Activated T-helper 17 cell treated with anti-CD3 and anti-CD28 coated beads, Interleukin-2, amount 50 U/mL, for 72 hours (primary cell): Measurements from ENCODE around the gene FBXO7. TPM values are rescaled to one million over a fixed set of nuclear protein-coding genes. Genes with fewer than 3 reads are reported as not detected.

Experiments used
- ATAC-seq: fragments of 150-1000 bp; cut with Tn5 transposase; replicated peaks from 2 replicates; pipeline ENCODE4 v1.10.0; 2021; ENCODE audit warnings: mild to moderate bottlenecking, moderate library complexity
- H3K27ac Mint-ChIP-seq: one replicate; pipeline ENCODE4 v1.8.0; 2022; ENCODE audit warnings: mixed read lengths
- H3K27me3 Mint-ChIP-seq: one replicate; pipeline ENCODE4 v1.8.0; 2022; ENCODE audit warnings: mixed read lengths
- H3K36me3 Mint-ChIP-seq: one replicate; pipeline ENCODE4 v1.8.0; 2022; ENCODE audit warnings: low read depth, mild to moderate bottlenecking, mixed read lengths
- H3K4me1 Mint-ChIP-seq: one replicate; pipeline ENCODE4 v1.8.0; 2022; ENCODE audit warnings: mixed read lengths
- H3K4me3 Mint-ChIP-seq: one replicate; pipeline ENCODE4 v1.8.0; 2022; ENCODE audit warnings: mild to moderate bottlenecking, mixed read lengths
- H3K9me3 Mint-ChIP-seq: one replicate; pipeline ENCODE4 v1.8.0; 2022; ENCODE audit warnings: mixed read lengths
- total RNA-seq, 2 donors: library from RNA; stranded (reverse); gene quantifications; one replicate each; pipeline ENCODE4 v1.2.3, GENCODE V29; 2022

Gene FBXO7
- total RNA-seq, 2 donors from 2014 or later: 76.4 to 79.8 TPM

DNA sequence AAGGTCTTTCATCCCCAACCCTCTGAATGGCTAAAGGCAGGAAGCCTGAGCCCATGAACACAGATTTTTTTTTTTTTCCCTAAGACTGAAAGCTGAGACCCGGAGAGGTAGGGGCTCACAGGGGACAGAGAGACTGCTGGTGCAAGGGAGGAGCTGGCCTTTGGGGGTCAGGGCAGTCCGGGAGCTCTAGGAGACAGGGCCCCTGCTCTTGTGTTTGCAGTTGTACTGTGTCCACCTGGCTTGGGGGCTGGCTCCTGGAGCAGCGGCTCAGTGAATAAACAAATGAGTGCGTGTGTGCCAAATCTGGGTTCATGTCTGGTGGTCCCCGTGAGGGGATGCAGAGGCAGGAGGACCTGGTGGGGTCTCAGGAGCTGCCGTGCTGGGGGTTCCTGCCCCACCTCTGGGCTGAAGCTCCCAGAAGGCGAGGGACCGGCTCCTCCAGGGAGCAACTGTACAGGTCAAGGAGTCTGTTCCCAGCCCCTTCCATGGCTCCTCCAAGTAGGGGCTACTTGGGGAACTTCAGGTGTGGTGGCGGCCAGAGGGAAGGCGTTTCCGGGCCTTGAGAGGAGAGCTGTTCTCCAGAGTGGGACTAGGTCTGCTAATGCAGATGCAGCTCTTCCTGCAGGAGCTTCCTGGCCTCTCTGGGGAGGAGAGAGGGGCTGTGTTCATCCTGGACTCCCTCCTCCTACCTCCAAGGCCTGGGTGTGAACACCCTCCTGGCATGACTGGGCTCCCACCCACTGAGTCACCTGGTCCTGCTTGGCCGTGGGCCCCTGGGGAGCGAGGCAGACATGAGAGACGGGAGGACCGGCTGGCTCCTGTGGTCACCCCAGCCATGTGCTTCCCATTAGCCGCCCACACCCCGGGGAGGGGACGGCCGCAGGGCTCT lies 57.6 kb downstream of the FBXO7 start:
- no peaks in the 10 kb centered on the region for H3K36me3 Mint-ChIP-seq
- peaks cover 16% of the 10 kb centered on the region for H3K27me3 Mint-ChIP-seq
- no peaks in the 10 kb centered on the region for H3K9me3 Mint-ChIP-seq
- H3K4me1 Mint-ChIP-seq: no peaks in the 10 kb centered on the region
- ATAC-seq: no peak
- H3K27ac Mint-ChIP-seq: no peak overlapping the region
- no peak overlapping the region for H3K4me3 Mint-ChIP-seq

DNA sequence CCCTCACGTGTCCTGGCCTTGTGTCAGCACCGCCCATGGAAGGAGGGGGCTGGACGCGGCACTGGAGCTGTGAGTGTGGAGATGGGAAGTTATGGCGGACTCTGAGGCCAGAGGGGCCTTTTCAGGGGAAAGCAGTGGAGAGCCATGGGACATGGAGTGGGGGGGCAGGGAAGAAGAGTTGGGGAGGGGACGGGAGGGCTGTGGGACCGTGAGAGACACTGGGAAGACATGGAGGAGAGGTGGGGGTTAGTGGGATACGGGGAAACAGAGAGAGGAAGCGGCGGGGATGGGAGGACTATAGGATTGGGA lies 58.2 kb downstream of the FBXO7 start:
- ATAC-seq: no peak

DNA sequence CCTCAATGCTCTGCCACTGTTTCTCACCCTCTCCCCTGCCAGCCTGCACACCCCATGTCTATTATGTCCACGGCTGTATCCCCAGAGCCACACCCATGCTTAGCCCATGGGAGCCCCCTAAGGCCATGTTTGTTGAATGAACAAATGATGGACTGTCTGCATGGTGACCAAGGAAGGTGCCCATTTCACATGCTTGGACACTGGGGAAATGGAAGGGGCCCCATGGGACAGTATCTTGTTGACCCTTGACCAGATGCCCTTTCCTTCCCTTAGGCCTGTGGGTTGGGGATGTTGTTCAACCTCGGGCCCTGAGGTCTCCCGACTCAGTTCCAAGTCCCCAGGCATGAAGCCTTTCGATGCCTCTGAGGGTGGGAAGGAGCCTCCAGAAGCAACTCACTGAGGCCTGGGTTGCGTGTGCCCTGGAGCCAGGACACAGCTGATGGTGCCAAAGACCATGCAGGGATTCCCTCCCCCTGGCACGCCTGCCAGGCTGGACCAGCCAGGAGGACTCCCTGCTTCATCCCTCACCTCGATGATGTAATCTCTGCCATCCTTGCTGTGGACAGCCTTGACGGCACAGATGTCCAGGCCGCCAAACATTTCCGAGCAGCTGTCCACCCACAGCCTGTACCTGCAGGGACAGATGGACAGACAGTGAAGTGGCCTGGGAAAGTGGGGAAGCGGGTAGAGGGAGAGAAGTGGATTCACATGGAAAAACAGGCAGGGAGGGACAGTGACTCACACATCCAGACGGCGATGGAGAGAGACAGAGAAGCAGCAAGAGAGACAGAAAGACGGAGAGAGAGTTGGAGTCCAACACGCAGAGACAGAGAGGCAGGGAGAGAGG lies 58.9 kb downstream of the FBXO7 start:
- Mint-ChIP-seq H3K27ac (no peak overlapping the region), H3K4me3 (no peak overlapping the region), H3K9me3 (no peaks in the 10 kb centered on the region), H3K27me3 (peaks cover 17% of the 10 kb centered on the region), H3K36me3 (no peaks in the 10 kb centered on the region), H3K4me1 (no peaks in the 10 kb centered on the region)
- no peak for ATAC-seq

More for the DNA sequence above, 58.2 kb downstream of the FBXO7 start:
- no peaks in the 10 kb centered on the region for H3K36me3 Mint-ChIP-seq
- H3K27ac Mint-ChIP-seq: no peak overlapping the region
- H3K4me1 Mint-ChIP-seq: no peaks in the 10 kb centered on the region
- no peaks in the 10 kb centered on the region for H3K9me3 Mint-ChIP-seq
- no peak overlapping the region for H3K4me3 Mint-ChIP-seq
- peaks cover 16% of the 10 kb centered on the region for H3K27me3 Mint-ChIP-seq

DNA sequence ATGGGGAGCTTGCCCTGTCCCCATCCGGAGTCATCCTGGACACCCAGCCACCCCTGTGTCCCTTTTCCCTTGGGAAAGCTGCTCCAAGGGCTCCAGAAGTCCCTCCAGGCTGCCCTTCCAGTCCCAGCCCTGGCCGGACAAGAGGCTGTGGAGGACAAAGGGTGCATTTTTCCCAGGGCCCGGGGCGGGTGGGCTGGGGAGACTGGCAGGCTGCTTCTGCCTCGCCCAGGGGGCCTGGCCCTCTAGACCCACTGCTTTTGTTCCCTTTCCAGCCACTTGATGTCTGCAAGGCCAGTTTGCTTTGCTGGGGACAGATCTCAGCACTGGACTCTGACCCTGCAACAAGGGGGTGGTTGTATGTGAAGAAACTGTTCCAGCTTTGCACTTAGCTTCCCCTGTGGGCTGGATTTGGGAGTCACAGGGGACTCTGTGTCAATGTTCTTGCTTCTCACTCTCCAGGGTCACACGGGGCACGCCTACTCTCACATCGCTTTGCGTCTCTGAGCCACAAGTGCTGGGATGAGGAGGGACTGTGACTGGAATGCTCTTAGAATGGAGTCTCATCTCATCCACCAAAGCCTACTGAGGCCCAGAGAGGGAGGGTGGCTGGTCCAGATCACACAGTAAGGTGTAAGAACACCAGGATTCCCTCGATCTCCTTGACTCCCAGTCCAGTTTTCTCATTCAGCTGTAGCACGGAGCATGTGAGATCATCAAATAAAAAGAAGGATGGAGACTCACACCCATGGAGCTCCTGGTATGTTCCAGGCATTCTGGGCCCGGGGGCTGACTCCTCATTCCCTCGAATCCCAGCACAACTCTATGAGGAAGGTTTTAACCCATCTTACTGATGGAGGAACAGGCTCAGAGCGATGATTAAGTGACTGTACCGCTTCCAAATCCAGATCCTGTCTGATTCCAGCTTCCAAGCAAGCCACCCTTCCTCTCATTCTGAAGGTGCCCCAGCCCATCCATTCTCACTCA lies 59.9 kb downstream of the FBXO7 start:
- Mint-ChIP-seq H3K27me3 (peaks cover 21% of the 10 kb centered on the region), H3K9me3 (no peaks in the 10 kb centered on the region), H3K4me3 (no peak overlapping the region), H3K27ac (no peak overlapping the region), H3K36me3 (no peaks in the 10 kb centered on the region), H3K4me1 (no peaks in the 10 kb centered on the region)
- no peak for ATAC-seq

DNA sequence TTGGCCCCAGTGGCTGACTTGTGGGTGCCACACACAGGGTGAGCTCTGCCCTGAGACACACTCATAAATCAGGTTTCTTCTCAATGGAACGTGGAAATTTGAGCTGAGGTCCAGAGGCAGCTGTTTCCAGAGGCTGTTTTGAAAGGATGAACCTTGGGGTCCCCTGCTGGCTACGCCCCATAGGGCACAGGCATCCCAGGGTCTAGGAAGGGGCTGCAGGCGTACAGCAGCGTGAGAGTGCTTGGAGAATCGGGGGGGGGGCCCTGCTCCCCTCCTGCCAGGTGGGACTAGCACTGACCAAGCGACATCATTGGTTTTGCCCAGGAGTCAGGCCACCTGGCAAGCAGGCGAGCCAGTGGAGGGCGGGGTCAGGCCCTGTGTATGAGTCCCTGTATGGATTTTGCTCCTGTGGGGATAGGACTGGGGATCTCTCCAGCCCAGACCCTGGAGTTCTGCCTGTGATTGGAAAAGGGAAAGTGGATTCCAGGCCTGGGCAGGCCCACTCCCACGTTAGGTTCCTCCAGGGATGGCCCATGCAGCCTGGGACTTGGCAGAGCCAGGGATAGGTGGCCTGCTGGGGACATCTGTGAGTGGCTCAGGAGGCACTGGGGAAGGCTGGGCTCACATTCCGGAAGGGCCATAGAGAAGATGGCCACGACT lies 61.0 kb downstream of the FBXO7 start:
- Mint-ChIP-seq H3K27me3 (peaks cover 19% of the 10 kb centered on the region), H3K36me3 (no peaks in the 10 kb centered on the region), H3K9me3 (no peaks in the 10 kb centered on the region), H3K4me1 (no peaks in the 10 kb centered on the region), H3K4me3 (no peak overlapping the region), H3K27ac (no peak overlapping the region)
- ATAC-seq: no peak

DNA sequence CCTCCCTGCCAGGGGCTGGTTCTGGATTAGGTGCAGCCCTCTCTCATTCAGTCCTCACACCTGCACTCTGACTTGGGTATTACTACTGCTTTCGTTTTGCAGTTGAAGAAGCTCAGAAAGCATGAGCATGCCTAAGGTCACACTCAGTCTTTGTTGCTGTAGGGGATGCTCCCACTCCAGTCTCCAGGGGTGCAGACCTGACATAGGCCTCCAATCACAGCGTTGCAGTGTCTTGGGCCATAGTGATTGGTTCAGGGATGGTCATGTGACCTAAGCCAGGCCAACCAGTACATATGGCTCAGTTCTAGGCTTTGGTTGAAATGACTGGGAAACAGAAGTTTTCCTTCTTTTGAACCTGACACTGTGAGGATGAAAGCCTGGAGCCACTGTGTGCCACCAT lies 61.7 kb downstream of the FBXO7 start:
- Mint-ChIP-seq H3K9me3 (no peaks in the 10 kb centered on the region), H3K4me3 (no peak overlapping the region), H3K27me3 (peaks cover 19% of the 10 kb centered on the region), H3K4me1 (no peaks in the 10 kb centered on the region), H3K36me3 (no peaks in the 10 kb centered on the region), H3K27ac (no peak overlapping the region)
- no peak for ATAC-seq

DNA sequence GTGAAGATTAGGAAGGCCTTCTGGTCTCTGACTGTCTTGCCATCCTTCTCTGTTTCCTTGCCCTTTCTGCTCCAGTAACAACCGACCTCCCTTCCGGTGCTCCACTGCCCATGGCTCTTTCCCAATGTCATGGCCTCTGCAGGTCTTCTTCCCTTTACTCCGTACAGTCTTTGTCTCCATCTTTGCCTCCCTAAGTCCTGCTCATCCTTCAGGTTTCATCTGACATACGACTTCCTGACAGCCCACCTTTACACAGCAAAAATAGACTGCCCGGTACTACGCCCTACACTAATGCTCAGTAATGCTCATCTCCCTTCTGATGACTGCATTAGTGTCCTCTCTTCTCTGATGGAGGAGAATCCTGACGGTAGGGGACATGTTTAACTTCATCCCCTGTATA lies 63.9 kb downstream of the FBXO7 start:
- no peaks in the 10 kb centered on the region for H3K4me1 Mint-ChIP-seq
- no peak for ATAC-seq
- H3K4me3 Mint-ChIP-seq: no peak overlapping the region
- H3K9me3 Mint-ChIP-seq: no peaks in the 10 kb centered on the region
- H3K36me3 Mint-ChIP-seq: no peaks in the 10 kb centered on the region
- no peak overlapping the region for H3K27ac Mint-ChIP-seq
- peaks cover 21% of the 10 kb centered on the region for H3K27me3 Mint-ChIP-seq

DNA sequence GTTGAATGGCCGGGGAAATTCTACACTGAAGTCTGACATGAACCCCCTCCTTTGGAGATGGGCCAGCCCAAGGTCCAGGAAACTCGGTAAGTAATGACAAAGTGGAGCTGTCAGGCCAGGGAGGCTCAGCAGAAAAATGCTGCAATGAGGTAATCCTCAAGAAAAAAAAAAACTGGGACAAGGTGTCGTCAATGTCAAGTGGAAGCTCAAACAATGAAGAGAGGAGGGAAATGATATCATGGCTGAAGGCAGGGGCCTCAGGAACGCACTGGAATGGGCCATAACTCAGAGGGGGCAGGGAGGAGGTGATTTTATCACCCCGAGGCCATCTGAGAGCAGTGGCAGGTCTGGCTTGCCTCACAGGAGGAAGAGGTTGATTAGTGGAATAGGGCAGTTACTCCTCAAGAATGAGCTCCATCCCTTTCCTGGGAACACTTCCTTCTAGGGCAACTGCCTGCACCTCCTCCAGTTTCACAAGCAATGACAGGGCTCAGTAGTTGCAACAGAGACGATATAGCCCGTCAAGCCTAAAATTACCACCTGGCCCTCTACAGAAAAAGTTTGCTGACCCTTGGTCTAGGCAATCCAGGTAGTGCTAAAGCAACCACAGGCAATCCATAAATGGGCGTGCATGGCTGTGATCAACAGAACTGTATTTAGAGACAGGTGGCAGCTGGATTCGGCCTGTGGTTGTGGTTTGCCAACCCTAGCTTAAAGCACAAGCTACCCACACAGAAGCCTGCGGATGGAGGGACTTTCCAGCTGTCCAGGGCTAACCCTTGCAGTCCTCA lies 65.2 kb downstream of the FBXO7 start:
- Mint-ChIP-seq H3K4me3 (no peak overlapping the region), H3K27me3 (peaks cover 18% of the 10 kb centered on the region), H3K9me3 (no peaks in the 10 kb centered on the region), H3K36me3 (no peaks in the 10 kb centered on the region), H3K4me1 (no peaks in the 10 kb centered on the region), H3K27ac (no peak overlapping the region)
- ATAC-seq: no peak

DNA sequence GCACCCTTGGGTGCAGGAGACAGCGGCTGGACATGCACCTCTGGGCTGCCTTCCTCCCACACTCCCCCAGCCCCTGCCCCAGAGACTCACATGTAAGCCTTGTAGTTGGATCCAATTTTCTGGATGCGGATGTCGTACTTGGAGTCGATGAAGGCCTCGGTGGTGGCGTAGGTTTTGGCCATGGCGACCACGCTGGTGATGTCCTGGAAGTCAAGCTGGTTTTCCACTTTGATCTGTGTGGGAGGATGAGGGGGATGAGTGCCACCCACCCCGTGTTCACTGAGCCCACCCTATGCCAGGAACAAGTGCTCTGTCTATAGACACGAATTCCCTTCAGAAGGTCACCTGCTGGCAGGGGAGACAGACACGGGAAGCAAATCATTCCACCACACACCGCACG lies 66.9 kb downstream of the FBXO7 start:
- no peaks in the 10 kb centered on the region for H3K9me3 Mint-ChIP-seq
- H3K4me1 Mint-ChIP-seq: no peaks in the 10 kb centered on the region
- no peak overlapping the region for H3K4me3 Mint-ChIP-seq
- no peak overlapping the region for H3K27ac Mint-ChIP-seq
- H3K36me3 Mint-ChIP-seq: no peaks in the 10 kb centered on the region
- no peak for ATAC-seq
- peaks cover 24% of the 10 kb centered on the region for H3K27me3 Mint-ChIP-seq

DNA sequence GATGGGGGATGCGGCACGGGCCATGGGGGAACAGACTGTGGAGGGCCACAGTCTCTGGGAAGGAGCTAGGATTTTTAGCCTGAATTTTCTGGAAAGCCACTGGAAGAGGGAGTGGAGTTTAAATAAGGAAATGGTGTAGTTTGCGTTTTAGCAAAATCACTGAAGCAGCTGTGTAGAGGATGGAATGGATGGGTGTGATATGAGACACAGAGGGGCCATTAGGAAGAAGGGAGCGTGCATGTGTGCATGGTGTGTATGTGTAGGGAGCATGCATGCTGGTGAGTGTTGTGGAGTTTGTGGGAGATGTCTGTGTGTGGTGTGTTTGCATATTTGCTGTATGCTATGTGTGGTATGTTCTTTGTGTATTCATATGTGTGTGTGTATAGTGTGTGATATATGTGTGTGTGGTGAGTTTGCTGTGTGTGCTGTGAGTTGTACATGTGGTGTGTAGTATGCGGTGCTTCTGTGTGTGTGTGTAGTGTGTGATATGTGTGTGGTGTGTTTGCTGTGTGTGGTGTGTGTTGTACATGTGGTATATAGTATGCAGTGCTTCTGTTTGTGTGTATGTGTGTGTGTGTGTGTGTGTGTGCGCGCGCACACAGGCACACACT lies 67.6 kb downstream of the FBXO7 start:
- no peak for ATAC-seq
- Mint-ChIP-seq H3K36me3 (no peaks in the 10 kb centered on the region), H3K27ac (no peak overlapping the region), H3K27me3 (peaks cover 30% of the 10 kb centered on the region), H3K4me1 (no peaks in the 10 kb centered on the region), H3K9me3 (no peaks in the 10 kb centered on the region), H3K4me3 (no peak overlapping the region)

DNA sequence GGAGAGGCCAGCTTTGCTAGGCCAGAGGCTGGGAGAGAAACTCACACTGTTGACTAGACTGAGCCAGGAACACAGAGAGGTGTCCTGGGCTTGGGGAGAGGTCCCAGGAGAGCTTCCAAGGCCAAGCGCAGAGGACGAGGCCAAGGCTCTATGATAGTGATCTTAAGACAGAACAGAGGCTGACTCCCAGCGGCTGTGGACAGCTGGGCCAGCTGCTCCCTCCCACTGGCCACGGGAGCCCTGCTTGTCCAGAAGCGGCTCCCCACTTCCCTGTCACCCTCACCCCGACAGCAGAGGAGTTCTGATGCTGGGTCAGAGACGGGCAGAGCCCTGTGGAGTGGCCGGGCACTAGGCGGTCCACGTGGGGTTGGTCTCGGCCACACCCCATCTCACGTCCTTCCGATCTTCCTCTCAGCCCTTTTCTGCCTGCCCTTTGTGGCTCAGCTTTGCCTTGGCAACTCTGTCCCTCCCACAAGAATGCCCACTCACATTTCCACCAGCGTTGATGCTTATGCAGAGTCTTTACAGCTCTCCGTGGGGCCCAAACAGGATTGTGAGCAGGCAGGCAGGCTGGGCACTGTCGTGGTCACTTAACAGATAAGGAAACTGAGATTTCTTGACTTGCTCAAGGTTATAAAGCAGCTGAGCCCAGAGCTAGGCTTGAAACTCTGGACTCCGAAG lies 68.2 kb downstream of the FBXO7 start:
- H3K9me3 Mint-ChIP-seq: no peaks in the 10 kb centered on the region
- H3K4me1 Mint-ChIP-seq: no peaks in the 10 kb centered on the region
- peaks cover 35% of the 10 kb centered on the region for H3K27me3 Mint-ChIP-seq
- ATAC-seq: no peak
- H3K4me3 Mint-ChIP-seq: no peak overlapping the region
- no peak overlapping the region for H3K27ac Mint-ChIP-seq
- no peaks in the 10 kb centered on the region for H3K36me3 Mint-ChIP-seq

DNA sequence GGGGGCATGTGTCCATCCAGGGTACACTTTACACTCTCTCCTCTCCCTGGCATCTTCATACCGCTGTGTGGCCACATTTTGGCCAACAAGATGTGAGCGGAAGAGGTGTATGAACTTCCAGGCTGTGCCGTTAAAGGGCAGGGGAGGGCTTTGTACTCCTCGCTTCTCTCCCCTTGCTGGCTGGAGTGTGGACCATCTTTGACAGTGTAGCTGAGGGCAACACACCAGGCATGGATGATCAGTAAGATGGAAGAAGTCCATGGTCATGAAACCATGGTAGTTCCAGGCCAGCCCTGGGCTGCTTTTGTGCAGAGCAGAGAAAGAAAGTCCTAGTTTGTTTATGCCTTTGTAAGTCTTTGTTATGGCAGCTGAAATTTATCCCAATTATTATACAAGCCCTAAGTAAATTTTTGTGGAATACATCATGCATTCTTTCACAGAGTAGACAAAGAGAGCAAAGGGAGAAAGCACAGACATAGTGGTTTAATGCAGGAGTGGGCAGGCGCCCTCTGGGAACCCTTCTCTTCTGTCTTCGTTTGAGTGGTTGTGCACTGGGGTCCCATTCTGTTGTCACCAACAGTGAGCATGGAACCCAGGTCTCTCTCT lies 70.4 kb downstream of the FBXO7 start:
- no peak overlapping the region for H3K27ac Mint-ChIP-seq
- no peaks in the 10 kb centered on the region for H3K36me3 Mint-ChIP-seq
- no peaks in the 10 kb centered on the region for H3K9me3 Mint-ChIP-seq
- H3K4me3 Mint-ChIP-seq: no peak overlapping the region
- H3K4me1 Mint-ChIP-seq: no peaks in the 10 kb centered on the region
- no peak for ATAC-seq
- peaks cover 32% of the 10 kb centered on the region for H3K27me3 Mint-ChIP-seq
